GM06990 (cell line): ENCODE measurements around the gene ATP6V0B.
A peak's percentile ranks its signal among the peaks of the same experiment; 100 is the strongest.

Experiments used
- DNase-seq: peaks from one replicate; pipeline ENCODE4 v3.0.0-alpha.2; 2011; ENCODE audit not compliant: insufficient read length; ENCODE audit errors: extremely low read depth
- H3K27me3 ChIP-seq: replicated peaks from 2 replicates; pipeline ENCODE4 v1.6.0; 2011; ENCODE audit warnings: low read length; ENCODE audit not compliant: control insufficient read depth, insufficient read depth
- H3K36me3 ChIP-seq: 2 replicates; pipeline ENCODE4 v1.5.1; 2011; ENCODE audit warnings: low read length; ENCODE audit not compliant: control insufficient read depth, insufficient read depth
- H3K4me3 ChIP-seq: replicated peaks from 2 replicates; pipeline ENCODE4 v1.5.1; 2011; ENCODE audit warnings: low read depth, mild to moderate bottlenecking, control low read depth, low read length
- TF ChIP-seq, protein P1 (sequence below): IDR thresholded peaks from 2 replicates; pipeline ENCODE4 v1.5.1; 2011; ENCODE audit warnings: low read length, control low read depth, mild to moderate bottlenecking, inconsistent platforms; ENCODE audit not compliant: insufficient read depth, poor library complexity, severe bottlenecking

ATP6V0B gene

DNA sequence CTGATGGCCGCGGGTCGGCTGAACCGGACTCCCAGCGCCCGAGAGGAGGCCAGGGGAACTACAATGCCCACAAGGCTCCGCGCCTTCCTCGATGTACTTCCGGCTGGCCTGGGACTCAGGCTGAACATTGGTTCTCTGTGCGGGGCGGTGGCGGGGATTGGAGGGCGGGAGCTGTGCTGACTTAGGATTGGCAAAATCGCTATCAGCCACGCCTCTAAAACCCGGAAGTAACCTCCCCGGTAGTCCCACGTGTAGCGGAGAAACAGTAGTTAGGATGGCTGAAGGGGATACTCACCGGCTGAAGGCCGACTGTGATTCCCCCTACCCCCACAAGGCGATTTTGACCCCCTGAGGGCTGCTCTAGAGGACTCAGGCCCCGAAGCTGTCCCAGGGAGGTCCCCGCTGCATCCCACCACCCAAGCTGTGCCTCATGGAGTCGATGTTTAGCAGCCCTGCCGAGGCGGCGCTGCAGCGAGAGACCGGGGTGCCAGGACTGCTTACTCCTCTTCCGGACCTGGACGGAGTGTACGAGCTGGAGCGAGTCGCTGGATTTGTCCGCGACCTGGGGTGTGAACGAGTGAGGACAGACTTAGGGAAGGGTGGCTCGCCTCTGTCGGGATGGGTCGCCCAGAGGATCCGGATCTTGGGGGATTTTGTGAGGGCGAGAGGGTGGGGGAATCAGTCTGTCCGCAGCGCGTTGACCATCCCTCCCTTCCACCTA lies 4.9 kb upstream of the ATP6V0B start, which contains the start of gene DPH2:
DPH2 (plus strand) TSS at position 265 of the 721 bp plus-strand sequence; CDS start at position 431, 166 bp downstream.
- peak within 1 kb of the TSS; percentile 96 for H3K4me3 ChIP-seq
- peak; percentile 91 for DNase-seq
- H3K36me3 ChIP-seq: peaks cover 13% of the 10 kb centered on the region
- TF ChIP-seq, protein P1, sequence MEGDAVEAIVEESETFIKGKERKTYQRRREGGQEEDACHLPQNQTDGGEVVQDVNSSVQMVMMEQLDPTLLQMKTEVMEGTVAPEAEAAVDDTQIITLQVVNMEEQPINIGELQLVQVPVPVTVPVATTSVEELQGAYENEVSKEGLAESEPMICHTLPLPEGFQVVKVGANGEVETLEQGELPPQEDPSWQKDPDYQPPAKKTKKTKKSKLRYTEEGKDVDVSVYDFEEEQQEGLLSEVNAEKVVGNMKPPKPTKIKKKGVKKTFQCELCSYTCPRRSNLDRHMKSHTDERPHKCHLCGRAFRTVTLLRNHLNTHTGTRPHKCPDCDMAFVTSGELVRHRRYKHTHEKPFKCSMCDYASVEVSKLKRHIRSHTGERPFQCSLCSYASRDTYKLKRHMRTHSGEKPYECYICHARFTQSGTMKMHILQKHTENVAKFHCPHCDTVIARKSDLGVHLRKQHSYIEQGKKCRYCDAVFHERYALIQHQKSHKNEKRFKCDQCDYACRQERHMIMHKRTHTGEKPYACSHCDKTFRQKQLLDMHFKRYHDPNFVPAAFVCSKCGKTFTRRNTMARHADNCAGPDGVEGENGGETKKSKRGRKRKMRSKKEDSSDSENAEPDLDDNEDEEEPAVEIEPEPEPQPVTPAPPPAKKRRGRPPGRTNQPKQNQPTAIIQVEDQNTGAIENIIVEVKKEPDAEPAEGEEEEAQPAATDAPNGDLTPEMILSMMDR: peak; percentile 28
- H3K27me3 ChIP-seq: no peaks in the 10 kb centered on the region

DNA sequence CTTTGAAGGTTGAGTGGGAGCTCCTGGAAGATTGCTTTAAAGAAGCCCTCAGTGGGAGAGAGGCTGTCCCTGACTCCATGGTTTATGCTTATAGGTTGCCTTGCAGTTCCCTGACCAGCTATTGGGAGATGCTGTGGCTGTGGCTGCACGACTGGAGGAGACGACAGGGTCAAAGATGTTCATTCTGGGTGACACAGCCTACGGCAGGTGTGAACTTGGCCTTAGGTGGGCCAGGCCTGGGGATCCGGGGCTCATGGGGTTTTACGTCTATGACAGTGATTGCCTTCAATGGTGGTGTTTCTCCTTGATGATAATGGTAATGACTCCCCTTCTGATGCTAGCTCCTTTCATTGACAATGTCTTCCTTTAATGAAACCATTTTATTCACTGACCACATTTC lies 4.3 kb upstream of the ATP6V0B start:
- no peaks in the 10 kb centered on the region for H3K27me3 ChIP-seq
- H3K4me3 ChIP-seq: peak overlapping the region; percentile 96
- peaks cover 12% of the 10 kb centered on the region for H3K36me3 ChIP-seq
- TF ChIP-seq, protein P1: no peak
- DNase-seq: no peak

DNA sequence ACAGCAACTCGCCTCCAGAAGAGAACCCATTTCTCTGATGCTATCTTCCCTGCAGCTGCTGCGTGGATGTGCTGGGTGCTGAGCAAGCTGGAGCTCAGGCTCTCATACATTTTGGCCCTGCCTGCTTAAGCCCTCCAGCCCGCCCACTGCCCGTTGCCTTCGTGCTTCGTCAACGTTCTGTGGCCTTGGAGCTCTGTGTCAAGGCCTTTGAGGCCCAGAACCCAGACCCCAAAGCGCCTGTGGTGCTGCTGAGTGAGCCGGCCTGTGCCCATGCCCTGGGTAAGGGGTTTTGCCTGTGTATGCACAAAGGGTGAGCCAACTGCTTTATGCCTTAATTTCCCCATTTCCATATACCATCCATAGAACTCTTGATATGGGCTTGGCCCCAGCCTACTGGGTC lies 3.8 kb upstream of the ATP6V0B start:
- DNase-seq: no peak
- Histone ChIP-seq H3K27me3 (no peaks in the 10 kb centered on the region), H3K36me3 (peaks cover 12% of the 10 kb centered on the region), H3K4me3 (peak overlapping the region; percentile 96)
- TF ChIP-seq, protein P1: no peak

DNA sequence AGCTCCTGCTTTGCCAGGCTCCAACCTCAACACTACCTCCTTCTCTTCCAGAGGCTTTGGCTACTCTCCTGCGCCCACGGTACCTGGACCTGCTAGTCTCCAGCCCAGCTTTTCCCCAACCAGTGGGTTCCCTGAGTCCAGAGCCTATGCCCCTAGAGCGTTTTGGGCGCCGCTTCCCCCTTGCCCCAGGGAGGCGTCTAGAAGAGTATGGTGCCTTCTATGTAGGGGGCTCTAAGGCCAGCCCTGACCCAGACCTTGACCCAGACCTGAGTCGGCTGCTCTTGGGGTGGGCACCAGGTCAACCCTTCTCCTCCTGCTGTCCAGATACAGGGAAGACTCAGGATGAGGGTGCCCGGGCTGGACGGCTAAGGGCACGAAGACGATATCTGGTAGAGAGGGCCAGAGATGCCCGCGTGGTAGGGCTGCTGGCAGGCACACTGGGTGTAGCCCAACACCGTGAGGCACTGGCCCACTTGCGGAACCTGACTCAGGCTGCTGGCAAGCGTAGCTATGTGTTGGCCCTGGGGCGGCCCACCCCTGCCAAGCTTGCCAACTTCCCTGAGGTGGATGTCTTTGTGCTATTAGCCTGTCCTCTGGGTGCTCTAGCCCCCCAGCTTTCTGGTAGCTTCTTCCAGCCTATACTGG lies 3.3 kb upstream of the ATP6V0B start:
- DNase-seq: no peak
- no peaks in the 10 kb centered on the region for H3K27me3 ChIP-seq
- H3K4me3 ChIP-seq: no peak overlapping the region
- TF ChIP-seq, protein P1: no peak
- H3K36me3 ChIP-seq: peaks cover 12% of the 10 kb centered on the region

DNA sequence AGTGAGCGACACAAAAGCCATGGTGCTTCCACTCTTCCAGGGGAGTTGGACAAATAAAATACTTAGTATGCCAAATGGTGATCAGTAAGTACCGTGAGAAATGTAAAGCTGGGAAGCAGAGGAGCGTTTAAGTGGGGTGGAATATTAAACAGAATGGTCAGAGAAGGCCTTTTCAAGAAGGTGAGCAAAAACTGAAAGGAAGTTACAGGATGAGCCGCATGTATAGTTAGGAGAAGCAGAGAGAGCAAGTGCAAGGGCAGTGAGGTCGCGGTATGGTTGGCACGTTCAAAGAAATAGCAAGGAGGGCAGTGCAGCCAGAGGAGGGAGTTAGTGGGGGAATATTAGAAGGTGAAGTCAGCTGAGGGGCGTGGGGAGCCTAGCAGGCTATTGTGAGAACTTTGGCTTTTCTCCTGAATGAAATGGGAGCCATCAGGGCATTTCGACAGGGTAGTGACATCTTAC lies 748 bp upstream of the ATP6V0B start:
- peaks cover 17% of the 10 kb centered on the region for H3K36me3 ChIP-seq

More for the DNA sequence above, 748 bp upstream of the ATP6V0B start:
- TF ChIP-seq, protein P1: no peak
- Histone ChIP-seq H3K27me3 (no peaks in the 10 kb centered on the region), H3K4me3 (peak overlapping the region; percentile 91)
- DNase-seq: no peak
